Measurements from ENCODE around the gene BCAP31. TPM values are rescaled to one million over a fixed set of nuclear protein-coding genes. Genes with fewer than 3 reads are reported as not detected.
"Not testable (repeated sequence)": the region's sequence is repeated elsewhere in the genome, so short reads cannot be mapped to it uniquely, and the experiment has no call there.

BCAP31 gene
- total and polyA plus RNA-seq, 2 of the 13 experiments (the other 11 are each of a cell fraction or from before 2014, with no cell fraction given) = 139 to 178 TPM

GRCh38 chrX:153684467-153685155 lies 39.6 kb downstream of the BCAP31 start (continued):
- TF ChIP-seq, protein P1, sequence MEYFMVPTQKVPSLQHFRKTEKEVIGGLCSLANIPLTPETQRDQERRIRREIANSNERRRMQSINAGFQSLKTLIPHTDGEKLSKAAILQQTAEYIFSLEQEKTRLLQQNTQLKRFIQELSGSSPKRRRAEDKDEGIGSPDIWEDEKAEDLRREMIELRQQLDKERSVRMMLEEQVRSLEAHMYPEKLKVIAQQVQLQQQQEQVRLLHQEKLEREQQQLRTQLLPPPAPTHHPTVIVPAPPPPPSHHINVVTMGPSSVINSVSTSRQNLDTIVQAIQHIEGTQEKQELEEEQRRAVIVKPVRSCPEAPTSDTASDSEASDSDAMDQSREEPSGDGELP (IDR thresholded peaks at IDR 0.05; ENCODE audit: borderline replicate concordance, low read depth) = 0 out of 2 replicates have a peak, but pooled peaks have one; percentile 7
- no peak for TF ChIP-seq BCLAF1 (IDR thresholded peaks at IDR 0.05)
- peak; percentile 15; the same call in 1 of the 2 replicates for TF ChIP-seq HOXA3 (CRISPR knock-in tag; IDR thresholded peaks at IDR 0.05)
- TF ChIP-seq CTCF (CRISPR knock-in tag; IDR thresholded peaks at IDR 0.05) = peak; percentile 41
- 0 out of 2 replicates have a peak, but pooled peaks have one; percentile 21 for TF ChIP-seq KDM3A (CRISPR knock-in tag; IDR thresholded peaks at IDR 0.05; ENCODE audit: low read depth)

DNA sequence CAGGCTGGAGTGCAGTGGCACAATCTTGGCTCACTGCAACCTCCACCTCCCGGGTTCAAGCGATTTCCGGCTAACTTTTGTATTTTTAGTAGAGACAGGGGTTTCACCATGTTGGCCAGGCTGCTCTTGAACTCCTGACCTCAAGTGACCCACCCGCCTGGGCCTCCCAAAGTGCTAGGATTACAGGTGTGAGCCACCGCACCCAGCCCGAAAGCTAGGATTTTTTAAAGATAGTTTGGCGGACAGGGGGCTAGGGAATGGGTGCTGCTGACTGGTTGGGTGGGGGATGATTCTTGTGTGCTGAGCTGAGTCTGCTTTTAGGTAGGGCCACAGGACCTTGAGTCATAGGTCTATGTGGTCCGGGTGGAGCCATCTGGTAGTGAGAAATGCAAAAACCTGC lies 40.7 kb downstream of the BCAP31 start:
- H3K27me3 ChIP-seq (ENCODE audit: control insufficient read depth in 1 of 2, insufficient read depth in 2 of 2, low read length in 2 of 2); H3K36me3 ChIP-seq (replicated peaks in 1 of 2; ENCODE audit: control insufficient read depth in 1 of 2, insufficient read depth in 2 of 2, low read length in 2 of 2); H3K9me3 ChIP-seq (ENCODE audit: low read length); DNase-seq (ENCODE audit: low spot score); H3K4me2 ChIP-seq (ENCODE audit: low read depth, low read length); H2AFZ ChIP-seq (ENCODE audit: low read length); in situ Hi-C loops (cut with HindIII; ENCODE audit: extremely low pct_ligation_motif_present, low pct_unique_long_range_greater_than_20kb); POLR2A ChIA-PET; BruUV-seq (replicated peaks); CTCF ChIA-PET (ENCODE audit: low intra/inter-chr PET ratio, low total read pairs); H4K20me1 ChIP-seq (ENCODE audit: insufficient read depth, low read length); FAIRE-seq; intact Hi-C loops (cut with micrococcal nuclease; ENCODE audit: unreplicated experiment); H3K9ac ChIP-seq (ENCODE audit: insufficient read depth, low read depth, low read length); H3K79me2 ChIP-seq (ENCODE audit: insufficient read depth, low read length); H3K4me3 ChIP-seq (replicated peaks in 1 of 3; ENCODE audit: insufficient read depth in 1 of 3, low read depth in 2 of 3, low read length in 3 of 3); ATAC-seq: not testable (repeated sequence)
- Histone ChIP-seq H3K4me1 (ENCODE audit: insufficient read depth, low read length) (peaks cover 35% of the 10 kb centered on the region), H3K27ac (ENCODE audit: extremely low read length, insufficient read depth, low read length) (peak overlapping the region; percentile 55)
- TF ChIP-seq ZNF460 (CRISPR knock-in tag; IDR thresholded peaks at IDR 0.05; ENCODE audit: borderline replicate concordance) = peak; percentile 44; the same call in 1 of the 2 replicates
- WGBS (ENCODE audit: low lambda C conversion rate) = 100% methylated on average over 8 of the region's 8 CpGs

All from HepG2 (cell line).